GM12891 (cell line): ENCODE data around the gene CNIH3.

Experiments
- POLR2A ChIP-seq: IDR thresholded peaks from 2 replicates; pipeline ENCODE4 v1.6.1; 2011; ENCODE audit warnings: low read depth, low read length, control low read depth
- POLR2AphosphoS5 ChIP-seq: IDR thresholded peaks from 2 replicates; pipeline ENCODE4 v1.6.1; 2011; ENCODE audit warnings: low read depth, low read length, control low read depth
- POU2F2 ChIP-seq: IDR thresholded peaks from 2 replicates; pipeline ENCODE4 v1.6.1; 2011; ENCODE audit warnings: low read depth, mild to moderate bottlenecking, control low read depth, low read length, moderate library complexity
- SPI1 ChIP-seq: IDR thresholded peaks from 2 replicates; pipeline ENCODE4 v1.6.1; 2011; ENCODE audit warnings: low read depth, low read length, control low read depth
- TAF1 ChIP-seq: IDR thresholded peaks from 2 replicates; pipeline ENCODE4 v1.6.1; 2011; ENCODE audit warnings: low read depth, low read length, control low read depth

- TF ChIP-seq TAF1 (no peak), POU2F2 (no peak), SPI1 (no peak), POLR2A (no peak), POLR2AphosphoS5 (no peak)
Measured at GRCh38 chr1:224588515-224588914, 27.6 kb upstream of the CNIH3 start.
